ENCODE results near the gene TOB1.
A peak's percentile ranks its signal among the peaks of the same experiment; 100 is the strongest.

Gene TOB1

GRCh38 chr17:50830994-50831393, 35.2 kb downstream of the TOB1 start:
- DNase-seq: no peak

- no peak for DNase-seq
Observed at GRCh38 chr17:50830352-50830751, 35.8 kb downstream of the TOB1 start.

- no peak for DNase-seq
Observed at GRCh38 chr17:50829332-50829731, 36.8 kb downstream of the TOB1 start.

- DNase-seq: peak; percentile 59
Observed at GRCh38 chr17:50828508-50829170, 37.5 kb downstream of the TOB1 start.

- DNase-seq: no peak
Observed at GRCh38 chr17:50825188-50825587, 41.0 kb downstream of the TOB1 start.

- no peak for DNase-seq
Observed at GRCh38 chr17:50824429-50824828, 41.7 kb downstream of the TOB1 start.

- DNase-seq: no peak
Observed at GRCh38 chr17:50822550-50822949, 43.6 kb downstream of the TOB1 start.

GRCh38 chr17:50820651-50821050, 45.5 kb downstream of the TOB1 start:
- no peak for DNase-seq

GRCh38 chr17:50818921-50819657, 47.1 kb downstream of the TOB1 start:
- DNase-seq: peak; percentile 59

- DNase-seq: no peak
Observed at GRCh38 chr17:50818261-50818660, 47.9 kb downstream of the TOB1 start.

- no peak for DNase-seq
Observed at GRCh38 chr17:50817838-50818237, 48.3 kb downstream of the TOB1 start.

- no peak for DNase-seq
Observed at GRCh38 chr17:50816771-50817751, 49.1 kb downstream of the TOB1 start.

- no peak for DNase-seq
Observed at GRCh38 chr17:50816271-50816670, 49.9 kb downstream of the TOB1 start.

GRCh38 chr17:50815400-50815799, 50.8 kb downstream of the TOB1 start:
- peak; percentile 37 for DNase-seq

- DNase-seq: no peak
Observed at GRCh38 chr17:50813583-50813982, 52.6 kb downstream of the TOB1 start.

Data from MV-4-11 (cell line).